Renal pelvis (tissue), 4 donors: ENCODE data around the gene BBX. TPM values are rescaled to one million over a fixed set of nuclear protein-coding genes. Genes with fewer than 3 reads are reported as not detected.
"Not testable (repeated sequence)": the region's sequence is repeated elsewhere in the genome, so short reads cannot be mapped to it uniquely, and the experiment has no call there.

Experiments
- DNase-seq: peaks from one replicate; pipeline ENCODE4 v3.0.0-alpha.2; 2013
- polyA plus RNA-seq, 3 donors: library from polyadenylated mRNA; unstranded; fragments of 120-200 nt; gene quantifications; one replicate each; pipeline ENCODE4 v1.2.1, GENCODE V29; 2013; ENCODE audit not compliant: insufficient read length in 3 of 3

Gene BBX
- polyA plus RNA-seq, 3 donors, result 64.8 to 67.1 (median 65.2) TPM

DNA sequence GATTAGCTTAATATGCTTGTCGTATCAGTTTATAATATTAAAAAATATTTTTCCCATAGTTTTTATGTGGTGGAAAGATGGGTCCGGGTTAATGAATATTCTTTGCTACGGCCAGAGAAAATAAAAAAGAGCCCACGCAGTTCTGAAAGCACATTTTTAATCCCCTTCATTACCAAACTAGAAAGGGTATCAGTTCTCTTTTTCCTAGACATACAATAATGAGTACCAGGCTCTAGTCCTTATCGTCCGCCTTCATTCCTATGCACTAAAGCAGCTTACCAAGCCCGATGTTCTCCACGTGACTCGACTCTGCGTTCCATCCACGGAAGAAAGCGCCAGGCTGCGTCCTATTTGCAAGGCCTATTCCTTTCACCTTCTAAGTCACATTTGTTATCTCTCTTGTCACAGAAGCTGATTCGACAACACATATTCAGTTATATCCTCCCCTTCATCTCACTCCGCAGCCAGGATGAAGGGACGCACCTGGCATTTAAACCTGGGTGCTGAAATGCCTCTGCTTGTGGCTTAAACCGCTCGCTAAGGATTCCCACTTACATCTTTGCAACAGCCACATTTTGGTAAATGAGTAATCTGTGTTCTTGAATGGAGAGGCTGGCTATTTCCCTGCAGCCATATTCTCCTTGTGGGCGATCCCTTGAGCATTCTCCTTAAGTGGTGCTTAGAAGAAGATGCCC, 311.1 kb downstream of the BBX start:
- DNase-seq, result no peak

- not testable (repeated sequence) for DNase-seq
Observed at GRCh38 chr3:107835001-107835400, 312.2 kb downstream of the BBX start.

DNA sequence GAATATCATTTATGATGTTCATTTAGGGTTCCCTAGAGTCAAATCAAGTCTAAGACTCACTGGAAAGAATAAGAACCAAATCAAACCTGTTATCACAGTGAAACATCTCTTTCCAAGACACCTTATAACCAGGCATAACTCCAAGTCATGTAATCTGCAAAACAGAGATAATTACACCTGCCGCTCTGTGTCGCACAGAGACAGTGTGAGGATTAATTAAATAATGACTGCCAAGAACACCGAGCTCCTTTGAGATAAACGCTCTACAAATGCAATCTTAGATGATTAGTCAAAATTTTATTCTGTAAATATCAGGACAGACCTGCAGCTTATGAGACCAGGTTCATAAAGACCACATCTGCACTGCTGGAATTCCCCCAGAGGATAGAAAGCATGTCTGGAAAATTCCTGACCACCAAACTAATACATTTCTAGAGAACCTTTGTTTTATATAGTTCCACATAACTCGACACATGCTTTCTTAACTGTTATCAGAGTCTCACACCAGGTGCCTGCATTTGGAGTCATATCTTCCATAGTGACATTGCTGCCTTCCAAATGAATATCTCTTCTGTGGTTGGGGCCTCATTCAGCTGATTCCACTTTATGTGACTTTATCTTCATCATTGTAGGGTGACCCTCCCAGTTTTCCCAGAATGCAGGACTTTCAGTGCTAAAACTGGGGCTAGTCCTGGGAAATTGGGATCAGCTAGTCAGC, 315.3 kb downstream of the BBX start:
- no peak for DNase-seq

GRCh38 chr3:107841831-107842230, 319.1 kb downstream of the BBX start:
- DNase-seq, result no peak

DNA sequence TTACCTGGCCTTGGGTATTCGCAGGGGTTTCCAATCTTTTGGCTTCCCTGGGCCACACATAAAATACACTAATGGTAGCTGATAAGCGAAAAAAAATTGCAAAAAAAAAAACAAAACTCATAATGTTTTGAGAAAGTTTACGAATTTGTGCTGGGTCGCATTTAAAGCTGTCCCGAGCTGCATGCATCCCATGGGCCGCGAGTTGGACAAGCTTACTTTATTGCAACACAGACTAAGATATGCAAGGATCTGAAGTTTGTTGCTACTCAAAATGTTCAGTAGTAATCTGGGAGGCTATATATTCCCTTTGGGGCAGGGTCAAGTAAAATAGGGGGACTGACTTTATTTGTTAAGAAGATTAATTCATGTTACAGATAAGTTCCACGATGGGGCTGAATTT, 320.2 kb downstream of the BBX start:
- no peak for DNase-seq

DNA sequence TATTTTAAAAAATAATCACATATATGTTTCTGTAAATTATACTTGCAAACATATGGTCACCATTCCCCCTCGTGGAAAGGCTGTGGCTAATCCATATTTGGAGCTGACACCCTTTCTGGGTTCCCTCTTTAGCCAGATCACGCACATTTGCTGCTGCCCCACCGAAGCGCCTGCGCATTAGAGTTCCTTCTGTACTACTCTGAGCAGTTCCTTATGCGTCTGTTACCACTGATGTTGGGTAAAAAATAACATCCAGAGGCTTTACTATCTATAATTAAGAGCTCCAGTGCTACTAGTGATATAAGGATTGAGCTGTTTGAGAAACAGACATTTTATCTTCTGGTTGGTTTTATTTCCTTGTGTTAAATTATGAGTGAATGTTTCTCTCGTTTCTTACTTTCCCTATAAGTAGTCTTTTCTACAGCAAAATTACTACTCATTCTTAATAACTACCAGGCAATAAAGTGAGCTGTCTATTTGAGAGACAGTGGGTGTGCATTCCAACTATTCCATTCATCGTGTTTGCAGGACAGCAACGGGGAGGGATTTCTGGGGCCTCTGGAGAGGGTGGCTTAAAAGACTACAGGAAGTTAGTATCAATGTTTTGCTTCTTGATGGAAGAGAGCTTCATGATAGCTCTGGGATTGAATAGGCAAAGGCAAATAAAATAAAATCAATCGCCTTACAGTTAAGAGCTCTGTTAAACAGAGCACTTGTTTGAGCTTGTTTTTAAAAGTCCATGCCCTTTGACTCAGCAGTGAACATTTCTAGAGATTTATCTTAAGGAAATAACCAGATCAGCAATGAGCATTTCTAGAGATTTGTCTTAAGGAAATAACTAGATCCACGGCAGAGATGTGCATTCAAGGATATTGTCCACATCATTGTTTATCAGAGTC, 322.9 kb downstream of the BBX start:
- no peak for DNase-seq

DNA sequence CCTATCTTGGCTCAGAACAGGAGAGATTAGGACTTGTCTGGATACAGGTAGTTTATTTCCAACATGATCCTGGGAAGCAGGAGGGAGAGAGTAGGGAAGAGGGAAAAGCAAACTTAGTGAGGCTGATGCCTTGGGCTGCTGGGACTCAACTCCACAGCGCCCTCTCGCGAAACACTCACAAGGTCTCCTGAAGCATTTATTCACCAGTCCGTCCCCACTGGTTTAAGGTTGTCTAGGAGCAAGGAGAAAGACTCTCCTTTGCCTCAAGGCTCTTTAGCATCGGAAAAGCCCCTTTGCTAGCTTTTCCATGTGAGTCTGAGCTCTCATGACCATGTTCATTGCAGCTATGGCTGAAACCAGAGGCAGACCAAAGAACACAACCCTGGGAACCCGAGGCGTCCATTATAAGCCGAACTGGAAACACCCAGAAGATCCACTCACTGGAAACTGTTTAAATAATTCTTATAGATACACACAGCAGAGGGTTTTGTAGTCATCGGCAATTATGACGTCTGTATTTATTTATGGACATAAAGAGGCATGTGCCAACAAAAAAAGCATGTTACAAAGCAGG, 323.6 kb downstream of the BBX start:
- peak; percentile 56 for DNase-seq

DNA sequence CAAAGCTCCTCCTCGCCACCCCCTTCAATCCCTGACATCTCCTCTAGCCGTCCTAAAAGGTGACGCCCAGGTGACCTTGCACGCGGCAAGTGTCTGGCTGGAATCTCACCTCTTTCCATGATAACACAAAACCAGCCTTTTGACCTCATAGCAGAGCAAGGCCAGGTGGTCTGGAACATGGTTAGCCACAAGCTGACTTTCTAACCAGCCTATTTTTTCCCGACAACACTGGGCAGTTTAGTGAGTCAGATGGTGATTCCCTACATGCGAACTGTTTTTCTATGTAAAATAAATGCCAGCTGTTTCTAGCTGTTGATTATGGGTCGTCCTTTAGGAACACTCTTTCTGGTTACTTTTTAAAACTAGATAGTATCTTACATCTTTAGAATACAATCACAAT, 325.0 kb downstream of the BBX start:
- no peak for DNase-seq

DNA sequence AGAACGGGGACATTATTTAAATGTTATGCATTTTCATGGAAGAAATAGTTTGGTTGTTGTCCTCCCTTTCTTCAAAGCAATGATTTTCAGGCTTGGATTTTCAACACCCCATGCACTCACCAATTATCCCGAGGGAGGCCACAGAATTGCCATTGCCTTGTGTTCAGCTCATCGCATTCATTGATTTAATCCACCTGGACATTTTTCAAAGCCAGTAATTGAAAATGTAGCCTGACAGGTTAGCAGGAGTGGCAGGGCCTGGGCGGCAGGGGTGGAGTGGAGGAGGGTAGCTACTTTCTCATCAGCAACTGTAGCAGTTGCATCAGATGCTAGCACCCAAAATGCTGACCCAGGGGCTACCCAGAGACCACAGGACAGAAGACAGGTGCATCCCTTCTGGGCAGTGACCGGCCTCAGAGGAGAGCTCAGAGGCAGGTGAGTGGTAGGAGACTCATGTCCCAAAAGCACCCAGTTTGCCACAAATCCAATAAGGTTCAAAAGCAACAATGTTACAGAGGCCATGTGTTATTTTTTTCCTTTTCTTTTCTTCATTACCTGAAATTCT, 325.7 kb downstream of the BBX start:
- no peak for DNase-seq

DNA sequence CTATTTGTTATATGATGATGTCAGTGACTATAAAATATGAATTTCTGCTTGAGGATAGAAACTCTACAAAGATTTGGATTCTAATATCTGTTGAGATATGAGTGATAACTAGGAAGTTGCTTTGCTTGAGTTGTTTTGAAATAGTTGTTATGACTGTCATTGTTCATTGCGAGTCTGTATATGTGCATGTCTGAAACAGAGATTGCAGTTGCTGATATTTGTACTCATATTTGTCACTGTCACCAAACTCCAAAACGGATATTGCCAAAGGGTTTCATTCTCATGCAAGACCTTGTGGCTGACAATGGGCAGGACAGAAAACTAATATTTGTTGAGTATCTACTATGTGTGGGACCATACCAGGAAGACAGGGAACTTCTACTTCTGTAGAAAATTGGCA, 327.9 kb downstream of the BBX start:
- DNase-seq, result no peak

GRCh38 chr3:107853821-107854220, 331.1 kb downstream of the BBX start:
- DNase-seq, result no peak

- DNase-seq, result no peak
Observed at GRCh38 chr3:107854733-107855132, 332.0 kb downstream of the BBX start.

DNA sequence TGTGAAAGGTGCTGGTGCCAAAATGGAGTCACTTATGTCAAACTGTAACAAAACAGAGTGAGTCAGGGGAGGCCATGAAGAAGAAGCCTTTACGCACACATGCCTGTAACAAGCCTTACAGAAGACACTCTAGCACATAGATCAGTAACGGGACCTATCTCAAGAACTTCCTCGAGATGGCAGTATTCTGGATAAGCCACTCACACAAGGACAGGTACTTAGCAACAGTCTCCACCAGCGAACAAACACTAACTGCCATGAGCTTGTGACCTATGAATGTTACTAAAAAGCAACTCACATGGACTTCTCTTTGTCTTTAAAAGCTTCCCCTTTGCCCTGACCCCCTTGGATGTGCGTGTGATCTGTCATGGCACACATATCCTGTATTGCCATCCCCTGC, 332.9 kb downstream of the BBX start:
- DNase-seq, result no peak

DNA sequence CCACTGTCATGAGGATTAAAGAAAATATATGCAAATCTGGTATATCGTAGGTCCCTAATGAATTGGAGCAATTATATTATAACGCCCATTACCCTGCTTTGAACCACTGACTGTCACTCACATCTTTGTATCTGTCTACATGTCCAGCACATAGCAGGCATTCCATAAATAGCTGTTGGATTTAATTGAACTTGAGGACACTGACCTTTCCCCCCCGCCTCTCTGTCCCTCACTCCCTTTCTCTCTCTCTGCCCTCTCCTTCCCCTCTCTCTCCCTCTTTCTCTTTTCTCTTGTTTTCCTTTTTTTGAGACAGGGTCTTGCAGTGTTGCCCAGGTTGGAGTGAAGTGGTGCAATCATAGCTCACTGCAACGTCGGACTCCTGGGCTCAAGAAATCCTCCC, 335.1 kb downstream of the BBX start:
- no peak for DNase-seq

DNA sequence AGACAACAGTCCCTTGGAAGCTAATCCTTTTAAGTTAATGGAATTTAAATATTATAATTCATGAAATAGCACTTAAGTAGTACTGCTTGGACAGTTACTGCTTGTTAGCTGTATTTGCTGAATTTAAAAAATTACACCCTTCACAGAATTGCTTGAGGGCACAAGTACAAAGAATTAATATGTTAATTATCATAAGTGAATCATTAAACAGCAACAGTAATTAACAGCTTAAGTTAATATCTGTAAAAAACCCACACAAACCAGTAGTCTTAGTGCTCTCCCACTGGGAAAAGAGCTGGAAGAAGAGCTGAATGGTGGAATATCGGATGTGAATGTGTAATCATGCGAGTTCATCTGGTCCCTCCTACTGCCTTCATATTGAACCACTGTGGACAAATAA, 336.1 kb downstream of the BBX start:
- DNase-seq, result no peak

Other genes with a start within 250 kb of the BBX start
- under 1 TPM in 2 of 3 donors, not detected in 1; 0.06 to 0.15 TPM for gene CCDC54, start 145.5 kb upstream of the BBX start, polyA plus RNA-seq